HUDEP-2 (cell line): Measurements from ENCODE around the gene TGDS.
"Not testable (repeated sequence)": the region's sequence is repeated elsewhere in the genome, so short reads cannot be mapped to it uniquely, and the experiment has no call there.

Source experiments
- DNase-seq, 76 experiments: peaks; one replicate each; lab custom pipeline; 2025; ENCODE audit not compliant: unreplicated experiment in 76 of 76; lab: John Stamatoyannopoulos, UW

Gene TGDS, protein sequence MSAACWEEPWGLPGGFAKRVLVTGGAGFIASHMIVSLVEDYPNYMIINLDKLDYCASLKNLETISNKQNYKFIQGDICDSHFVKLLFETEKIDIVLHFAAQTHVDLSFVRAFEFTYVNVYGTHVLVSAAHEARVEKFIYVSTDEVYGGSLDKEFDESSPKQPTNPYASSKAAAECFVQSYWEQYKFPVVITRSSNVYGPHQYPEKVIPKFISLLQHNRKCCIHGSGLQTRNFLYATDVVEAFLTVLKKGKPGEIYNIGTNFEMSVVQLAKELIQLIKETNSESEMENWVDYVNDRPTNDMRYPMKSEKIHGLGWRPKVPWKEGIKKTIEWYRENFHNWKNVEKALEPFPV

GRCh38 chr13:94595950-94596574 lies at the start of gene TGDS:
TGDS (minus strand) TSS chr13:94596152; CDS start chr13:94596136, 16 bp downstream.
- peak; percentile 4 to 90 (median 80) for DNase-seq

GRCh38 chr13:94641409-94641941 lies 45.5 kb upstream of the TGDS start:
- no peak for DNase-seq

GRCh38 chr13:94640721-94641120 lies 44.8 kb upstream of the TGDS start:
- DNase-seq, result no peak

- not testable (repeated sequence) for DNase-seq
These were observed 41.7 kb upstream of the TGDS start for GRCh38 chr13:94637677-94638076.

DNA sequence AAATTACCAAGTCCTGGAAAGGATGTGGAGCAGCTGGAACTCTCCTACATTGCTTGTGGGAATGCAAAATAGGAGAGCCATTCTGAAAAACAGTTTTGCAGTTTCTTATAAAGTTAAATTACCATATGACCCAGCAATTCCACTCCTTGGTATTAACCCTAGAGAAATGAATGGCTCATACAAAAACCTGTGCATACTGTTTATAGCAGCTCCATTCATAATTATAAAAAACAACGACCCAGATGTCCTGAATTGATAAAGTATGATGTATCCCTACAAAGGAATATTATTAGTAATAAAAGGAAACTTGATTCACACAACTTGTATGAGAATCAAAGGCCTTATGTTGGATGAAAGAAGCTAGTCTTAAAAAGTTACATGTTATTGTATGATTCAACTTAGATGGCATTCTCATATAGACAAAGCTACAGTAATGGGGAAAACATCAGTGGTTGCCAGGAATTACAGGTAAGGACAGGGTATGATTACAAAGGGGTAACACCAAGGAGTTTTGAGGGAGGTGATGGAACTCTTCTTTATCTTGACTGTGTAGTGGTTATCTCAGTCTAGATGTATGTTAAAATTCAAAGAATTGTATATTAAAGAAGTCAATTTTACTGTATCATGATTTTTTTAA lies 41.1 kb upstream of the TGDS start:
- DNase-seq, result no peak

DNA sequence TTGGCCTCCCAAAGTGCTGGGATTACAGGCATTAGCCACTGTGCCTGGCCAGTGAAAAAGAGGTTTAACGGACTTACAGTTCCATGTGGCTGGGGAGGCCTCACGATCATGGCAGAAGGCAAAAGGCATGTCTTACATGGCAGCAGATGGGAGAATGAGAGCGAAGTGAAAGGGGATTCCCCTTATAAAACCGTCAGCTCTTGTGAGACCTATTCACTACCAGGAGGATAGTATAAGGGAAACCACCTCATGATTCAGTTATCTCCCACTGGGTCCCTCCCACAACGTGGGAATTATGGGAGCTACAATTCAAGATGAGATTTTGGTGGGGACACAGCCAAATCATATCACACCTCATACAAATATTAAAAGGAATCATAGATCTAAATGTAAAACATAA lies 40.1 kb upstream of the TGDS start:
- not testable (repeated sequence) for DNase-seq

GRCh38 chr13:94632226-94632980 lies 36.5 kb upstream of the TGDS start:
- no peak for DNase-seq

DNA sequence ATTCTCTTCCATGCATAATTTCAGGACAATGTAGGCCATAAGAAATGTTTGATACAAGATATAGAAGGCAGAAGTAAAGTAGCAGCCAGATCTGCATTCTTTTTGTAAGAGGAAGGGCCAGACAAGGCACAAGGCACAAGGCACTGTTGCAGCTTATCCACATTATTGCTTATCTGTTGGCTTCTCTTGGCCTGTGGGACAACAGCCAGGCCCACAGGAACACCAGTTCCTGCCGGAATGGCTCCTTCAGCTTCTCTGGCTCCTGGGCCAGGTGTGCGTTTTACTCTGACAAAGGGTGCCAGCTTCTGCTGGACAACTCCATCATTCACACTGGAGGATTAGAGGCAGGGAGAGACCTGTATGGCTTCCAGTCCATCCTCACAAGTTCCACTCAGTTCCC lies 34.9 kb upstream of the TGDS start:
- no peak for DNase-seq

- no peak for DNase-seq
These were observed 27.4 kb upstream of the TGDS start for GRCh38 chr13:94623316-94623715.

GRCh38 chr13:94622344-94622743 lies 26.4 kb upstream of the TGDS start:
- no peak for DNase-seq

GRCh38 chr13:94620286-94620896 lies 24.4 kb upstream of the TGDS start:
- DNase-seq, result peak in 51 of 76 experiments; percentile 3 to 63 (median 28)

DNA sequence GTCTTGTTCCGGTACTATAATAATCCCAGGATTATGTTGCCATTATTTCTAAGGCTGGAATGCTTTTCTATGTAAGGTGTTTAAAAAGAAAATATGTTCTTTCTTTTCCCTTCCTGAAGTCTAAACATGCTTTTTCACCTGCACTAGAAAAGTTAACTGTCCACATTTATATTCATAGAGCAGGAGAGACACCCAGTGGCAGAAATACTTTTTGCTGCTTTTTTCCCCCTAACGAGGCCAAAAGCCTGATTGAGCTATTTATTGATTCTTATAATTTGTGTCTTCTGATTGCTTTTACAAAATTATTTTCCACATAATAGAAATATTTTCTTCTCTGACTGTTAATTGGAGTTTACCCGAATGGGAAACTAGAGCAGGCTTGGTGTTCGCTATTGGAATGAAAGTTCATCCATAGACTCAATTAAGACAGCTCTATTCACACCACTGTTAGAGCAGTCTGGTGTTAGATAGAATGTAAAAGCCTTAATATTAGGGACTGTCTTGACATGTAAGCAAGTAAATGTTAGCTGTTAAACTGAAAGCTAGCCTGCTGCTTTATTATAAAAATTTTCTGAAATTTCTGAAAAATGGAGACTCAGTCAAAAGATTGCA lies 21.5 kb upstream of the TGDS start:
- DNase-seq, result peak in 24 of 76 experiments; percentile 0 to 53 (median 25)

DNA sequence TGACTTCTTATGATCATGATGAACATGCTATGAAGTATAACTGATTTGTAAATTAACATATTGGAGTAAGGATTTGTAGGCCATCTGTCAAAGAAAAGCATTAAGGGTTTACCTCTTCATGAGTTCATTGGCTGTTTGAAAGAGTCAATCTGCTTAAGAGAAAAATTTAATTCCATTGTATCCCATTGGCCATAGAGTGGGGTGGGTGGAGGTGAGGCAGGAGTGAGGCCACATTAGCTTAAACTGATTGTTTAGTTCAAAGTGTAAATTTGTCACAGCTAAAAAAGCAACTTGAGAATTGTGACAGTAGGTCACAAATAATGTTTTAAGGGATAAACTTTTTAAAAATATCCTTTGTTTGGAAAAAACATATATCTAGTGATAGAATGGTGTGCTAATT lies 17.1 kb upstream of the TGDS start:
- DNase-seq, result no peak

GRCh38 chr13:94612050-94612449 lies 16.1 kb upstream of the TGDS start:
- no peak for DNase-seq

DNA sequence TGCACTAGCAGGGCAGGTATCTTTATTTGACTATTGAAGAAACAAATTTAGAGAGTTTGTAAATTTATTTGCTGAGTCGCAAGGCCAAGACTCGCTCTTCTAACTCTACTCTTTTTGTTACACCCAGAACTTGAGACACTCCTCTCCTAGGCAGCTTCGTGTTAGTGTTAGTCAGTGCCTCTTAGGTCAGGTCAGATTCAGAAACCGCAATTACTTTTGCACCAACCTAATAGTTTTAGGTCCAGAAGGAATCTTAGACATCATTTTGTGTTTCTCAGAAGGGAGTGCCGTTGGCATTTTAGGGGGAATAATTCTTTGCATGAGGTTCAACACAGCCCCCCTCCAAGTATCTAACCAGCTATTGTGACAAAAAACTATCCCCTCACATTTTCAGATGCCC lies 14.5 kb upstream of the TGDS start:
- DNase-seq, result no peak

DNA sequence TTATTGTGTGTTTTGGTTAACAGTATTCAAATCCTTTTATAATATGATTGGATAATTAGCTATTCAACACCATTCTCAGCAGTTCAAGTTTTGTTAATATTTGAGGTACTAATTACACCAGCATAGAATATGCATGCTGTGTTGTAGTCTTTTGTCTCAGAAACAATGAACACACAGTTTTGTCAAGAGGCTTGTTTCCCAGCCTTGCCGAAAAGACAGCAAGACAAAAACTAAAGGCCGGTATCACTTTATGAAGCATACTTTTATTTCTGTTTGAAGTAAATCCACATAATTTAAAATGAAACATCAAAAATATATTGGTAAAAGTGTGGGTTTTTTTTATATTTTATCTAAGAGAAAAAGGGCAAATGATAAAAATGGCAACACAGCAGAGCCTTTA lies 13.2 kb upstream of the TGDS start:
- DNase-seq, result no peak

DNA sequence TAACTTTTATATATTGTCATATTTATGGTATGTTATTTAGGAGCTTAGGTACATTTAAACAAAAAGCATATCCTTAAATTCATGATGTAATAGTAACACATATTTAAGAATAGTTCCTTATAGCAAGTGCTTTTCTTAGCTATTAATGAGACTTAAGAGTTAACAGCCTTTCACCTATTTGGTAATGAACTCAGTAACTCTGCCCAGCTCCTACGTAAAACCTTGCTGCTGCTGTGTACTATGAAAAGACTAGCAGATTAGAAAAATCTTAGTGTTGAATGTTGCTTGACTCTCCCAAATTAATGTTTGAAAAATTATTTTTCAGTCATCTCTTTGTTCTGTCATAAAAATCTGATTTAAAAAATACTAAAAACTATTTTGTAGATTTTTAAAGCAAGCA lies 12.6 kb upstream of the TGDS start:
- no peak for DNase-seq

GRCh38 chr13:94607939-94608338 lies 12.0 kb upstream of the TGDS start:
- no peak for DNase-seq

DNA sequence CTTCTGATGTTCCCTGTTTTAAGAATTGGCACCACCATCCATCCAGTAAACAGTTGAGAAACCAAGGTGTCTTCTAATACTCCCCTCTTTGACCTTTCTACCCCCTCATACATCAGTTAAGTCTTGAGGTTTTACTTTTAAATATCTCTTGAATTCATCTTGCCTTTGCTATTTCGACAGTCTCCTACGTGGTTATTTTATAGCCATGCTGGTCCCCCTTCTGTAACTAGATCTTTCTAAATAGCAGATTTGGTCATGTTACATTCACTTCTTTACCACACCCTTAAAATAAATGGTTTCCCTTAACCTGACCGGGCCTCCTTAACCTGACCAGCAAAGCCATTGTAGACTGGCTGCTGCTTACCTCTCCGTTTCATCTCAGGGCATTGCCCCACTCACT lies 11.1 kb upstream of the TGDS start:
- no peak for DNase-seq

GRCh38 chr13:94602467-94602866 lies 6.5 kb upstream of the TGDS start:
- no peak for DNase-seq
